PC-9 (cell line): ENCODE data around the gene PSMG4.

Experiments
- CTCF ChIP-seq: fragments of 200-600 bp; sonication (generic); conservative IDR thresholded peaks from 2 replicates; pipeline ENCODE4 v1.6.1; 2017; ENCODE audit warnings: mixed run types, antibody characterized with exemption, mild to moderate bottlenecking, moderate library complexity
- EZH2 ChIP-seq: fragments of 200-600 bp; sonication (generic); IDR thresholded peaks from 2 replicates; pipeline ENCODE4 v1.8.0; 2017; ENCODE audit warnings: antibody characterized with exemption, low read depth

- TF ChIP-seq CTCF, result no peak
- TF ChIP-seq EZH2, result no peak
Observed at GRCh38 chr6:3290931-3291211, 32.1 kb downstream of the PSMG4 start.
